Skin epidermis (tissue), 12 donors: ENCODE data around the gene ST6GAL1.

Source experiments
- H3K27ac ChIP-seq, 21 experiments: fragments of 200-600 bp; sonication (generic) in 11 of 21; one replicate each; pipeline ENCODE4 v1.5.0; 2020; ENCODE audit warnings: mild to moderate bottlenecking in 3 of 21, inconsistent platforms in 2 of 21, moderate library complexity in 2 of 21
- H3K4me3 ChIP-seq, 7 experiments: fragments of 200-600 bp; sonication (generic) in 2 of 7; one replicate each; pipeline ENCODE4 v1.5.0; 2020; ENCODE audit warnings: inconsistent platforms in 2 of 7, mild to moderate bottlenecking in 2 of 7, moderate library complexity in 1 of 7

Gene ST6GAL1

DNA sequence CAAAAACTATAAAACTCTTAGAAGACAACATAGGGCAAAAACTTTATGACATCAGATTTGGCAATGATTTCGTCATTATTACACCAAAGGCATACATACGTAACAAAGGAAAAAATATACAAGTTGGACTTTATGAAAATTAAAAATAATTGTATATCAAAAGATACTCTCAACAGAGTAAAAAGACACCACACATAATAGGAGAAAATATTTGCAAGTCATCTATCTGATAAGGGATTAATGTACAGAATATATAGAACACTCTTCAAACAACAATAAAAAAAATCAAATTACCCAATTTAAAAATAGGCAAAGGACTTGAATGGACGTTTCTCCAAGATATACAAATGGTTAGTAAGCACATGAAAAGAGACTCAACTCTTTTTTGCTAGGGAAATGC, 131.4 kb downstream of the ST6GAL1 start:
- H3K27ac ChIP-seq = peak overlapping the region in 1 of 21 experiments; percentile 7
- no peak overlapping the region for H3K4me3 ChIP-seq

DNA sequence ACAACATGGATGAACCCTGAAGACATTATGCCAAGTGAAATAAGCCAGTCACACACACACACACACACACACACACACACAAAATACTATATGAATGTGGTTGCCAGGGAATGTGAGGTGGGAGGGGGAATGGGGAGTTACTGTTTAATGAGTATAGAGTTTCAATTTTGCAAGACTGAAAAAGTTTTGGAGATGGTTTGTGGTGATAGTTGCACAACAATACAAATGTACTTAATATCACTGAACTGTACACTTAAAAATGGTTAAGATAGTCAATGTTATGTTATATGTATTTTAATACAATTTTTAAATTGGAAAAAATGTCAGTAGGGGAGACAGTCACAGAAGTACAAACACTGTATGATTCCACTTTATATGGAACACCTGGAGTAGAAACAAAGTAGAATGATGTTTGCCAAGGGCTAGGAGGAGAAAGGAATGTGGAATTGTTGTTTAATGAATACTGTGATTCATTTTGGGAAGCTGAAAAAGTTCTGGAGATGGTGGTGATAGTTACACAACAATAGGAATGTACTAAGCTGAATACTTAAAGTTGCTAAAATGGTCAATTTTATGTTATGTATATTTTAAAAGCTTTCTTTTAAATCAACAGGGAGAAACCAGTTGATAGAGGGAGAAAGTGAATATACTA, 132.3 kb downstream of the ST6GAL1 start:
- Histone ChIP-seq H3K4me3 (no peak overlapping the region), H3K27ac (peak overlapping the region in 11 of 21 experiments; percentile 0 to 71 (median 45))

DNA sequence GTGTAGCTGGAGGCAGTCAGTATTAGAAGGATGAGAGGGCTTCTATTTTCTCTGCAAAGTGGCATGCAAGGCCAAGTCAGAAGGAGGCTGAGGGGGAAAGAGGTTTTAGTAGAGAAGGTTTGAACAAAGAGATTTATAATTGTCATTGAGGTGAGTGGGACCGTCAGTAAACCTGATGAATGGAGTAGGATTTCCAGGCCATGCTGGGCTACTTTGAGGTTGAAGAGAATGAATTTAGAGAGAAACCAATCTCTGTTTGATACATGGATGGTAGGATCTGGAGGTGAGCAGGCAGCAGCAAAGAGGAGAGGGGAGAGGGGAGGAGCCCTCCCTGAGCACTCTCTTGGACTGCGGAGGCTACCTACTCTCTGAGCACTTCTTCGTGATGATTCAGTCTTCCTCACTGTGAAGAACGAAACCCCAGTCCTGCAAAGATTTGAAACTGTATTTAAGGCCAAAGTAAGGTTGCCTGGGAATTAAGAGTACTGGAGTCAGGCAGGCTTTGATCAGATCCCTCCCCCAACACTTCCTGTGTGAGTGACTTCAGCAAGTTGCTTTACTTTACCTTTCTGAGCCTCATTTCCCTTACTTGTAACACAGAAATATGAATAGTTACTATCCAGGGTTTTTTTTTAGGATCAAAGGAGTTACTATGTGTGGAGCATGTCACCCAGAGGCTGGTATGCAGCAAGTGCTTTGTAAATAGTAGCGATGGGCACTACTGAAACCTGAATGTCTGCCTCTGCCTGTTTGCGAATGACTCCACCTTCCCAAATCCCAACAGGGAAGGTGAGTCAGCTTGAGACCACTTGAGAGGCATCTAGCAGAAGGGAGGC, 133.2 kb downstream of the ST6GAL1 start:
- H3K4me3 ChIP-seq = no peak overlapping the region
- H3K27ac ChIP-seq = peak overlapping the region in 13 of 21 experiments; percentile 0 to 71 (median 44)

DNA sequence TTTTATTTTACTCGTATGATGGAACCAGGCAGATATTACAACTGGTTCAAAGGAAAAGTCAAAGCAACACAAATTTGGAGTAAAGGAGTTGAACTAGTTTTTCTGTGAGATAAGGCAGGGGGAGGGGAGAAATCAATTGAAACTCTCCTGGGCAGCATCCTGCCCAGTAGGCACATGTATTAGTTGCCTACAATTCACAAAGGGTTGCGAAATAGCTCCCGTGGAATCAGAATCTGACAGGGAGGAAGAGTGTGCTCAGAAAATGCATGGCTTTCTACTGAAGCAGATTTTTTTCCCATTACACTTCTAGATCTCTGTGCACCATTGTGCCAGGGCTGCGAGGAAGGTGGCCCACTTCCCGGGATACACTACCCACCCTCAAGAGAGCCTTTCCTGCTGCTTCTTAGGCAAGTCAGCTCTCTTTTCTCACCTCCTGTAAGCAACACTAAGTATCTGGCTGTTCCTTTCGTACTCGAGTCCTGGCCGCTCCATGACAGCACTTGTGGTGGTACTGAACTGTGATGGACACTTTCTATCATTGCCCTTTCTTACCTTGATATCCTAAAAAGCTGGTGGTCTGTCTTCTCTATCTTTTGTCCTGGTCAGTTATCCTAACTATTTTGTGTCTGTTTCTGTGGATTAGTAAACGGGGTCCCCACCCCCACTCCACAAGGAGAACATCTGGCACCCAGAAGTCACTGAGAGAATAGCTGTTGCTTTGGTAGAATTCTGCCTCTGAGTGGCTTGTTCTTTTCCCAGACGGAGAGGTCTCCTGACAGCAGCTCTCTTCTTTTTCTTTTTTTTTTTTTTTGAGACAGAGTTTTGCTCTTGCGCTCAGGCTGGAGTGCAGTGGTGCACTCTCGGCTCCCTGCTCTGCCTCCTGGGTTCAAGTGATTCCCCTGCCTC, 134.1 kb downstream of the ST6GAL1 start:
- Histone ChIP-seq H3K27ac (peak overlapping the region in 10 of 21 experiments; percentile 2 to 59 (median 45)), H3K4me3 (no peak overlapping the region)

DNA sequence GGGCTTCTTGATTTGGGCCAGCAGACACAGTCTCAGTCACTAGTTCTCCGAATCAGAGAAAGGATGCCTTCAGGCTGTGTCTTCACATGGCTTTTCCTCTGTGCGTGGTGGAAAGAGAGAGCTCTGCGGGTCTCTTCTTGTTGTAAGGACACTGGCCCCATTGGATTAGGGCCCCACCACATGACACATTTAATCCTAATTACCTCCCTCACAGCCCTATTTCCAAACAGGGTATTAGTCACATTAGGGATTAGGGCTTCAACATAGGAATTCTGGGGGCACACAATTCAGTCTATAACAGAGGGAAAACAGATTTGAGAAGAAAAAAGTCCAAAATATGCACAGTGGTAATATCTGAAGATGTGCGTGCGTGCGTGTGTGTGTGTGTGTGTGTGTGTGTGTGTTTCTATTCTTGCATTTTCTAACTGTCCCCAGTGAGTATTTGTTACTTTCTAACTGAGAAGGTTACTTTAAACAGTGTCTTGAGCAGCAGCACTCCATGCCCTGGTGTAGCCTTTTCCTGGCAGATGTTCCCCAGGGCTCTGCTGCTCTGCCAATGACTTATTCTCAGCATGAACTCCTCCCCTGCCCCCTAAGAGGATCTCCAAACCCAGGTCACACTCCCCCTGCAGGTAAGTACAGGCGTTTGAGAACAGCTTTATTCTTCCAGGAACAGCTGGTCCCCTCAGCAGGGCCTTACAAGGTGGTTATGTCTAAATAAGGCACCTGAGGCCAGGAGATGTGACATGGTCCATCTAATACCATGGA, 136.1 kb downstream of the ST6GAL1 start:
- H3K27ac ChIP-seq = peak overlapping the region in 2 of 21 experiments; percentile 17 to 47
- no peak overlapping the region for H3K4me3 ChIP-seq

DNA sequence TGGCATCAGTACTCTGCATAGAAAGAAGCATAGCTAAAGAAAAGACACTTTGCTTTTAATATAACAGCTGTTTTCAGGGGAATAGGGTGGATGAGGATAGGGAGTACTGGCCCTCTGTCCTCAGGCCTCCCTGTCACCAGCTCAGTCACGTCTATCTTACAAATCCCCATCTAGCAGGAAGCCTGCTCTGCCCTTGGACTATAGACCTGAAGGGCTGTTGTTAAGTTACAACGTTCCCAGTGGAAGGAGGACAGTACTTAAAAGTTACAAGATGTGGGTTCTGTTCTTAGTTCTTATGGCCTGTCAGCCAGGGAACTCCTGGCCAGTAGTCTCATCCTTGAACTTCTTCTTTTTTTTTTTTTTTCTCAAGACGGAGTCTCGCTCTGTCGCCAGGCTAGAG, 138.5 kb downstream of the ST6GAL1 start:
- no peak overlapping the region for H3K27ac ChIP-seq
- H3K4me3 ChIP-seq = no peak overlapping the region

DNA sequence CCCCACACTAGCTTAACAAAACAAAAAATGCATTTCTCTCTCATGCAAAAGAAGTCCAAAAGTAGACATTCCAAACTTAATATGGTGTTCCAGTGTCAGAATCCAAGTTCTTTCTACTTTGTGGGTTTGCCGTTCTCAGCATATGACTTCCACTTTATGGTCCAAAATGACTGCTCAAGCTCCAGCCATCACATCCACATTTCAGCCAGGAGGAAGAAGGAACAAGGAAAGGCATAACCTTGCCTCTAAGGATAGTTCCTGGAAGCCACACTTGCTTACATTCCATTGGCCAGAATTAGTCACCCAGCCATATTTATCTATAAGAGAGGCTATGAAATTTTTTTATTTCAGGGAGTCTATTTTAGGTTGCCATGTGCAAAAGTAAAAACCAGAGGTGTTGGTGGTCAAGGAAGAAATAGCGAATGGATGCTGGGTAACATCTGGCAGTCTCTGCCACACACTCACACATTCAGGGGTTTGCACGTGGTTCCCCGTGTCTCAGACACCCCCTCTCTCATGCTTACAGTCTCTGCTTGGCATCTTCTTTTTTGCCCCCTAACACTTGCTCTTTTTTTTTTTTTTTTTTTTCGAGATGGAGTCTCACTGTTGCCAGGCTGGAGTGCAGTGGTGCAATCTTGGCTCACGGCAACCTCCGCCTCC, 139.7 kb downstream of the ST6GAL1 start:
- no peak overlapping the region for H3K27ac ChIP-seq
- H3K4me3 ChIP-seq = no peak overlapping the region

DNA sequence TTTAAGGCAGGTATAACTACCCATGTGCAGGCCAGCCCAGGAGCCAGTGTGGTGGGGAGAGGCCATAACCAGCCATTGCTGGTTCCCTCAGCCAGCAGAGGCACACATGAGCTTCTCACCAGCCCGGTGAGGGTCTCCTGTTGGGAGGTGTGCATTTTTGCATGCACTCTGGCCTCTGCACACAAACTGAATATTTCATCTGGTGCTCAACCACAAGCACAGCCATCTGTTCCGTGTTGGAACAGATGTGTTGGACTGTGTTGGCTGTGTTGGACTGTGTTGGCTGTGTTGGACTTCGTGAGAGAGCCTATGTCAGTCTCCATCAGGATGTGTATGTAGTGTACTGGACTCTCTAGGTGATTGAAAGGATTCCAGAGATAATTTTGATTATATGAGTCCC, 141.8 kb downstream of the ST6GAL1 start:
- no peak overlapping the region for H3K4me3 ChIP-seq
- H3K27ac ChIP-seq = no peak overlapping the region

DNA sequence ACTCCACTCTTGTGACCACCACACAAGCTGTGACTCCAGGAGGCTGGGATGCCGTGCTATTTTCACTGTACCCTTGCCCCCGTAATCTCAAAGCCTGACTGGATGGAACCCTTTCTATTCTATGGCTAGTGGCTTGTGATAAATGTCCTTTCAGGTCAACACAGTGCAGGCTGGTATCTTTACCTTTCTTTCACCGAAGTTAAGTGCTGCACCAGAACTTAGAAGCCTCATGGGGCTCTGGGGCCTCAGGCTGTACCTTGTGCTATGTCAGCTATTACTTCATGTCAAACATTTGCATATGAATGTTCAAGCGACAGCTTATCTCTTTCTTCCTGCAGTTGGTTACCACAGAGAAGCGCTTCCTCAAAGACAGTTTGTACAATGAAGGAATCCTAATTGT, 142.2 kb downstream of the ST6GAL1 start:
- H3K4me3 ChIP-seq = no peak overlapping the region
- no peak overlapping the region for H3K27ac ChIP-seq

DNA sequence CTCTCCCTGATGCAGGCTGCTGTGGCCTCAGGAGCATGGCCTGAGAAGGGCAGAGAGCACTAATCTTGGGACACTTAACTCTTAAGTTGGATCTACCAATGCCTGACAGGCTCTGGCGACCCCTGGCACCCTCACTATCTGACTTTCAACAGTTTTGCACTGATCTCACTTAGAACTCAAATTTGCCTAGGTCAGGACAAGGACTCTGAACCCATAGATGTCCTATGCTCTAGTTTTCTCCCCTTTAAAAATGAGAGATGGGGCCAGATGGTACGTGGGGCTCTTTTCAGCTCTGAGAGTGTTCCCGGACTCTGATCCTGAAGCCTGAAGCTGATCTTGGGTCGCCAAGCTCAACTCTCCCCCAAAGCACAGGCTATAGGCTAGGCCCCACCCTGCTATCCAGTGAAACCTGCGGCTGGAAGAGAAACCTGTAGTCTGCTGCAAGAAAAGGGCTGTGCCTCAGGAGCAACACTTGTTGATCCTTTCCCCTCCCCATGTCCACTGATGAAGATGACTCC, 143.3 kb downstream of the ST6GAL1 start:
- Histone ChIP-seq H3K4me3 (no peak overlapping the region), H3K27ac (no peak overlapping the region)

DNA sequence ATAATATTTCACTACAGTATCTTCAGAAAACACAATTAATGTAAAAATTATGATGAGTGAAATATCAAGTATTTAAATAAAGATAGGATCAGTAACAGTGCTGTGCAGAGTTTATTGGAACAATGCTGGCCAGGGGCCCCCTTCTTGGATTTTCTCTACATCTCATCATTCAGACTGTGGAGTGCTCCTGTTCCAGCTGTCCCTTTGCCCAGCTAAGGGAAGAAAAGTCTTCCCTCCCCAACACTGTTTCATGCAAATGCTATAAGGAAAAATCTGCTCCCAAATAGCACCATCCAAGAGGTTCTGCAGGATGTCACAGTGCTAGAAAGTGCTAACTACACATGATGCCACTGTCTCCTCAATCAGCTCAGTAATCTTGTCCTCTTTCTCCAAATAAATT, 144.5 kb downstream of the ST6GAL1 start:
- no peak overlapping the region for H3K4me3 ChIP-seq
- no peak overlapping the region for H3K27ac ChIP-seq

DNA sequence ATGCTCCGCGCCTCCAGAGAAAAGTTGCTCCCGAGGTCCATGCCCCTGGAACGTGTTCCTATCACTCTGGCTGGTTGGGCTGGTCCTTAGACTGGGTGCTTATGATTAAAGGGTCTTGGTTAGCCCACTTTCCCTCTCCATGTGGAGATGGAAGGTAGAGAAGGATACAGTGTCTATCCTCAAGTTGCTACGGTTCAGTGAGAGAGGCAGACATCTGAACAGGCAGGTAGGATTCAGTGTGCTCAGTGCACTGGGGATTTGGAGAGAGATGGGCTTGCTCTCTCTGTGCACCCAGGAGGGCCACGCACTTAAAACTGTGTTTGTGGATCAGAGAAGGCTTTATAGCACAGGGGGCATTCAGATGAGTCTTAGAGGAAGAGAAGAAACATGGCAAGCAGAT, 146.0 kb downstream of the ST6GAL1 start:
- Histone ChIP-seq H3K4me3 (no peak overlapping the region), H3K27ac (no peak overlapping the region)

DNA sequence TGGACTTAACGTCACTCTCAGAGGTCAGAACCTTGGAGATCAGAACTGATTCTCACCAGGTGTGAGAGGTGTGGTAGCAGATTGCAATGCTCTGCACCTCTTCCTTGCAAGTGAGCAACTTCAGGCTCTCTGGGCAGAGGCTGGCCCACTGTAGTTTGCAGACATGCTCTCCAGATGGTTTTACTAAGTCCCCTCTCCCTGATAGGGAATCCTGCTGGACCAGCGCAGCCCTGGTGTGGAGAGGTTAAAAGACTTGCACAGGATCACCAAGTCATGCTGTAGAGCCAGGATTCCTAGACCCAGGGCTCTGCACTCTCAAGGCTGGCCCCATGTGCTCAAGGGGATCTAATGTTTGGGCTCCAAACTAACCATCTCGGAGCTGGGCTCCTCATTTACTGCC, 146.8 kb downstream of the ST6GAL1 start:
- Histone ChIP-seq H3K4me3 (no peak overlapping the region), H3K27ac (no peak overlapping the region)

DNA sequence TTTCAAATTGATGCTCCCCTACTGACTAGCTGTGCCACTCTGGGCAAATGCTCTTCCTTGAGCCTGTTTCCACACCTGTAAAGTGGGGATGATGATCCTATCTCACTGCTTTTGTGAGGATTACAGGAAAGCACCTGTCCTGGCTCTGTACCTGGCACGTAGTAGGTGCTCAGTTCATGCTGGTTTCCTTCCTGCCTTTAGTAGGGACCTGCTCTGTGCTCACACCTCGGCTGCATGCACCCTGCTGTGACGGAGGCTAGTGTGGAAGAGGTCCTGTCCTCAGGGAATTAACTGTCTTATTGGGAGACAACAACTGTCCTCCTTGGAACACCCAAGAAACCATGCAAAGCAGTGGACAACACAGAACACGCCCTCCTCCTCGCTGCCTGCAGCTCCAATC, 147.2 kb downstream of the ST6GAL1 start:
- H3K27ac ChIP-seq = no peak overlapping the region
- no peak overlapping the region for H3K4me3 ChIP-seq

DNA sequence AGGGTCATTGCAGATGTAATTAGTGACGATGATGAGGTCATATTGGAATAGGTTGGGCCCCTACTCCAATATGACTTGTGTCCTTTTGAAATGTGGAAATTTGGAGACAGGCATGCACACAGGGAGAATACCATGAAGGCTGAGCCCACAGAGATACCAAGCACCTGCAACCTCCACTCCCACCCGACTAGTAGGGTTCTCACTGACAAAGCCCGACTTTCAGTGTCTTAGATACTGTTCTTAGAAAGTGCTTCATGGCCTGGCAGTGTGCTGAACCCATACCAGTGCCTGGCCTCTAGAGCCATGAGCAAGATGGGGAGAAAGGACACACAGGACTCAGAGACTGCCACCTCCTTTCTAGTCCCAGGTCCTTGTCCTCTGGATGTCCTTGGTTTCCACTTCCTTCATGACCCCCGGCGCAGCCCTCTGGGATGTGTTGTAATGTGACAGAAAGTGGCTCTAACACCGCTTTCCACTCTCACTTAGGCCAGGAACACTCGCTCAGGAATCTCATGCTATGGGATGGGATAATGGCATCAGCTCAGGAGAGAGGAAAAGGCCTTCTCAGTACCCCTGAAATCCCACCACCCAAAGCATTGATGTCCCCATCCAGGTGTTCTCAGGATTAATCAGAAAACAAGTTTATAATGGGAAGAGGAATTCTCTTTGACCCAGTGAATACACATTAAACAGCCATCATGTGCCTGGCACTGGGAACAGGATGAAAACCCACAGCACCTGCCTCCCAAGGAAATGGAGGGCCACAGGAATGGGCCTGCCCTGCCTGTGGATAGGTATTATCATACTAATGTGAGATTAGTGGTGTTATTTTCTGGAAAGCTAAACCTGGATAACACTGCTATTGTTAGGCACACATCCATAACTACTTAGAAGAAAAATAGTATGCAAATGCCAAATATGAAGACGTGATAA, 149.0 kb downstream of the ST6GAL1 start:
- H3K27ac ChIP-seq = no peak overlapping the region
- H3K4me3 ChIP-seq = no peak overlapping the region

DNA sequence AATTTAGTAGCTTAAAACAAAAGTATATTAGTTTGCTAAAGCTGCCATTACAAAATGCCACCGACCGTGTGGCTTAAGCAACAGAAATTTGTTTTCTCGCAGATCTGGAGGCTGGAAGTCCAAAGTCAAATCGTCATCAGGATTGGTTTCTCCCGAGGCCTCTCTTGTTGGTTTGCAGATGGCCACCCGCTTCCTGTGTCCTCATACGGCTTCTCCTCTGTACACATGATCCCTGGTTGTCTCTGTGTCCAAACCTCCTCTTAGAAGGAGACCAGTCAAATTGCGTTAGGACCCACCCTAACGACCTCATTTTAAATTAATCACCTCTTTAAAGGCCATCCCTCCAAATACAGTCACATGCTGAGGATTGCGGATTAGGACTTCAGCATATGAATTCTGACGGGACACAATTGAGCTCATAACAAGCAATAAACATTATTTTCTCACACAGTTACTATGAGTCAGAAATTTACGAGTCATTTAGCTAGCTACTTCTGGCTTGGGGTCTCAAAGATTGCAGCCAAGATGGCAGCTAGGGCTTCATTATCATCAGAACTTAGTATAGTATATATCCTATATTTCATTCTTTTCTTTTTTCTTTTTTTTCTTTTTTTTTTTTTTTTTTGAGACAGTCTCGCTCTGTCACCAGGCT, 150.6 kb downstream of the ST6GAL1 start:
- H3K27ac ChIP-seq = no peak overlapping the region

DNA sequence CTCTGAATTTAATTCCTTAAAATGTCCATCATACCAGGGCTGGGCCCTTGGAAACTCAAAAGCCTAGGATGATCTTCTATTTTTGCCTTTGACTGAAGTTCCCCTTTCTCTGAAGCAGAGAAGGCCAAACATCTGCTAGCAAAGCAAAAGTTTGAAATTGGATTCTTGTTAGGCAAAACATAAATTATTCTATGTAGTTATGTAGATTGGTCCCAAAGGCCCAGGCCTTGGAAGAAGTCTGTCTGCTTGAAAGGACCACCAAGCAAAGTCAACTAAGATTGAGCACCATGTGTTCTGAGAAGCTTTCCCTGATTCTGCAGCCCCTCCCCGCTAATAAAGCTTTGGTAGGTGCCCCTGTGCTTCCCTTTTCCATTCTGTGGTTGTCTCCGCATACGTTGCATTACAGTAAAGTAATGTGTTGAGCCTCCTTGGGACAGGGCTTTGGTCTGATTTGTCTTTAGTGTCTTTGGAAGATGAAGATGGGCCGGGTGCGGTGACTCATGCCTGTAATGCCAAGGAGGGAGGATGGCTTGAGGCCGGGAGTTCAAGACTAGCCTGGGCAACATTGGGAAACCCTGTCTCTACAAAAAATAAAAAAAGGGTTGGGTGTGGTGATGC, 152.5 kb downstream of the ST6GAL1 start:
- H3K4me3 ChIP-seq = no peak overlapping the region
- no peak overlapping the region for H3K27ac ChIP-seq

More for the DNA sequence above, 150.6 kb downstream of the ST6GAL1 start:
- no peak overlapping the region for H3K4me3 ChIP-seq
